ENCODE measurements around the gene ABHD15.

Gene ABHD15

GRCh38 chr17:29595943-29596774, 29.3 kb upstream of the ABHD15 start:
- in situ Hi-C loops (cut with MboI; ENCODE audit: low pct_unique_long_range_greater_than_20kb, low sequenced_read_pairs), result no loop called here

GRCh38 chr17:29595107-29595942, 28.5 kb upstream of the ABHD15 start:
- in situ Hi-C loops (cut with MboI; ENCODE audit: low pct_unique_long_range_greater_than_20kb, low sequenced_read_pairs), result no loop called here
- DNase-seq, result no peak

More at GRCh38 chr17:29595943-29596774, 29.3 kb upstream of the ABHD15 start:
- no peak for DNase-seq

GRCh38 chr17:29594519-29595090, 27.8 kb upstream of the ABHD15 start:
- in situ Hi-C loops (cut with MboI; ENCODE audit: low pct_unique_long_range_greater_than_20kb, low sequenced_read_pairs), result no loop called here
- DNase-seq, result no peak

GRCh38 chr17:29593591-29594518, 27.0 kb upstream of the ABHD15 start:
- DNase-seq, result peak; percentile 57
- in situ Hi-C loops (cut with MboI; ENCODE audit: low pct_unique_long_range_greater_than_20kb, low sequenced_read_pairs), result no loop called here

GRCh38 chr17:29592850-29593551, 26.2 kb upstream of the ABHD15 start, which contains the start of gene ANKRD13B:
TSS of gene ANKRD13B (plus strand) at chr17:29593132. CDS start at chr17:29593622, 490 bp downstream.
- DNase-seq, result peak; percentile 32
- in situ Hi-C loops (cut with MboI; ENCODE audit: low pct_unique_long_range_greater_than_20kb, low sequenced_read_pairs), result no loop called here

- peak; percentile 97 for DNase-seq
Measured at GRCh38 chr17:29591737-29592608, 25.1 kb upstream of the ABHD15 start.

GRCh38 chr17:29591146-29591736, 24.4 kb upstream of the ABHD15 start:
- no peak for DNase-seq
- in situ Hi-C loops (cut with MboI; ENCODE audit: low pct_unique_long_range_greater_than_20kb, low sequenced_read_pairs), result no loop called here

More at GRCh38 chr17:29591737-29592608, 25.1 kb upstream of the ABHD15 start:
- in situ Hi-C loops (cut with MboI; ENCODE audit: low pct_unique_long_range_greater_than_20kb, low sequenced_read_pairs), result no loop called here

DNA sequence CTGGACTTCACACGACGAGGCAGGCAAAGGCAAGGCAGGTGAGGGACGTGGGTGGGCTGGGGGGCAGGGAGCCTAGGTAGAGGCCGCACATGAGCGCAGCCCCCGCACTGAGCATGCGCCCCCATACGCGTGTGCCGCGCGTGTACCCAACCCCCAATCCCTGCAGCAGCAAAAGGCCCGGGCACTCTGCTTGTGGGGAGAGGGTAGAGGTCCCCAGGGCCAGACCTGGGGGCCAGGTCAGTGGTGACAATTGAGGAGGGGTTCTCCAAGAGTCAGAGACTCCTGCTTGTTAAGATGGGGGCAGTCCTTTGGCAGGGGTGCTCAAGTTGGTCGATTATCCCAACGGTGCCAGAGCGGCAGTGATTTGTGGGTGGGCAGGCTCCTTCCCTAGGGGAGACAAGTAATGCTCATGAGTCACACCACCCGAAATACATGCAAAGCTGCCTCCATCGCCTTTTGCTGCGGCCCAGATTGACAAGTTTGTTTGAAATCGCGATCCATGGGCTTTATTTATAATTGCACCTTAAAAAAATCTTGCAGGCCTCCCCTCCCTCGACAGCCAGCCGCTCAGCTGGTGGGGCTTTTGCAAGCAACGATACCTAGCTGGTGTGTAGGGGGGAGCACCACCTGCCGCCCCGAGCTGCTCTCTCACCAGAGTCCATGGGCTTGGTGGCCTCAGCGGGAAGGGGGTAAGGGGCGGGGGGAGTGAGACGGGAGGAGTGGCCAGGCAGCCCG, 23.7 kb upstream of the ABHD15 start:
- DNase-seq, result peak; percentile 36
- in situ Hi-C loops (cut with MboI; ENCODE audit: low pct_unique_long_range_greater_than_20kb, low sequenced_read_pairs), result no loop called here

DNA sequence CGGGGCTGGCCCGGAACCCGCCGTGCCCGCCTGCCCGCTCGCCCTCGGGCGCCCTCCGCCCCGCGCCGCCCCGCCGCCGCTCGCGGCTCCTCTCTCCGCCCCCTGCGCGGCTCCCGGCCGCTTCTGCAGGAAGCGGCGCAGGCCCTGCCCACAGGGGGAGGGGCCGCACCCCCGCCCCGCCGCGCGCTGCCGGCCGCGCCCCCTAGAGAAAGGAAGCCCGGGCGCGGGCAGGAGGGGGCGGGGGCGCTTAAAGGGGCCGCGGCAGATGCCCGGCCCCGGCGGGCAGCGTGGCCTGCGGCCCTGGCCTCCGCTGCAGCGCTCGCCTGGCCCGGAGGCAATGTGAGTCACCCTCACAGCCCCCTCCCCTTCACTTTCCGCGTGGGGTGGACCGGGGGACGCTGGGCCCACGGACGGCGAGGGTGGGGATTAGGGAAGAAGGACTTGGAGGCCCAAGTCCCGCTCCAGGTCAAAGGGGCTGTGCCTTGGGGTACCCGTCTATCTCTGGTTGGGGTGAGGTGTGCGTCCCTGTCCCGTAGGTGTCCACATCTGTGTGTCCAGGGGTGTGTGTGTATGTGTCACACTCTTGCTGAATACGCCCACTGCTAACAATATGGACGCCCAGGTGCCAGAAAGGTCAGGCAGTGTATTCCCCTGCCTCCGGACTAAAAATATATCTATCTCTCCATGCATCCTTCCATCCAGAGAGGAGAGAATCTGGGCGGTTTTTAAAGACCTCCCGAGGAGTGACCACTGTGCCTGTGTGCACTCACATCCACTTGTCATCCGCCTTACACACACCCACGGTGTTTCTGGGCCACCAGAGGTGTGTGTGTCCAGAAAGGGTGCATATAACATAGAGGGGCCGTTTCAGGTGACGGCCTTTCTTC, 22.9 kb upstream of the ABHD15 start, which contains the start of gene GIT1:
Gene GIT1 (minus strand): TSS at position 125 of the 887 bp plus-strand sequence. CDS start 270 bp downstream, outside the sequence.
- DNase-seq, result peak; percentile 85
- in situ Hi-C loops (cut with MboI; ENCODE audit: low pct_unique_long_range_greater_than_20kb, low sequenced_read_pairs), result no loop called here

DNA sequence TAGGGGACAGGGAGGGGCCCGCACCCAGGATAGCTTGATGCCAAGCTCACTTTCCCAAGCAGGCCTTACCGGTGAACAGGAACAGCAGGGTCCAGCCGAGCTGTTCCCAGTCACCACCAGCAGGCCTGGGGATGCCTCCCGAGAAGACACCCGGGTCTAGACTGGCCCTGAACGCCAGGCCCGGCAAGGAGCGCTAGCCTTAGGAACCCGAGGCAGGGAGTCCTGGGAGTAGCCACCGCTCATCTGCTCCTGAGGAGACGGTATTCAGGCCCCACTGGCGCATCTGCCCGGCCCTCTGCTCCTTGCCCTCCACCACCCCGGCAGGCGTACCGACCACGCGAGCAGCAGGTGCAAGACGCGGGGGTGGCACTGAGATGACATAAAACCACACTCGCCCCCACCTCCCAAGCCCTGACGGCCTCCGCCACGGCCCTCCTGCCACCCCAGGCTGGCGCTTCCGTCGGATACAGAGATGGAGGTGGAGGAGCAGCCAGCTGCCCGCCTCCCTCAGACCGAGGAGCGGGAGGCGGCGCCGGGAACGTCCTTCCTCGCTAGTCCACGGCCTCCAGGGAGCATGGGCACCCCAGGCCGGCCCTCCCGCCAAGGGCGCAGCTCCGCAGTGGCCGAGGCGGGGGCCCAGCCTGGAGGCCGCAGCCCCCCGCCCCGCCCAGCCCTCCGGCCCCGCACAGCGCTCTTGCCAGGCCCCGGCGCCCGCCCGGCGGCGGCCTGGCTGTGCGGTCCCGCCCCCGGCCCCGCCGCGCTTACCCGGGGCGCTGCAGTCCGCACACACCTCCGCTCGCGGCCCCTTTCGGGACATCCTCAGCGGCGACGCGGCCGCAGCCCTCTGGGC, 21.9 kb upstream of the ABHD15 start:
- peak; percentile 37 for DNase-seq
- in situ Hi-C loops (cut with MboI; ENCODE audit: low pct_unique_long_range_greater_than_20kb, low sequenced_read_pairs), result no loop called here

- peak; percentile 27 for DNase-seq
- in situ Hi-C loops (cut with MboI; ENCODE audit: low pct_unique_long_range_greater_than_20kb, low sequenced_read_pairs), result no loop called here
Measured at GRCh38 chr17:29588017-29588561, 21.3 kb upstream of the ABHD15 start.

GRCh38 chr17:29587591-29587990, 20.8 kb upstream of the ABHD15 start:
- no peak for DNase-seq
- in situ Hi-C loops (cut with MboI; ENCODE audit: low pct_unique_long_range_greater_than_20kb, low sequenced_read_pairs), result no loop called here

GRCh38 chr17:29586676-29587469, 20.0 kb upstream of the ABHD15 start:
- in situ Hi-C loops (cut with MboI; ENCODE audit: low pct_unique_long_range_greater_than_20kb, low sequenced_read_pairs), result no loop called here
- DNase-seq, result peak; percentile 61

Data from KBM-7 (cell line).